ENCODE results near the gene CLSTN2. TPM values are rescaled to one million over a fixed set of nuclear protein-coding genes. Genes with fewer than 3 reads are reported as not detected.

The CLSTN2 gene
- total RNA-seq, 4 donors from 2014 or later: 19.5 to 66.7 (median 42.5) TPM

DNA sequence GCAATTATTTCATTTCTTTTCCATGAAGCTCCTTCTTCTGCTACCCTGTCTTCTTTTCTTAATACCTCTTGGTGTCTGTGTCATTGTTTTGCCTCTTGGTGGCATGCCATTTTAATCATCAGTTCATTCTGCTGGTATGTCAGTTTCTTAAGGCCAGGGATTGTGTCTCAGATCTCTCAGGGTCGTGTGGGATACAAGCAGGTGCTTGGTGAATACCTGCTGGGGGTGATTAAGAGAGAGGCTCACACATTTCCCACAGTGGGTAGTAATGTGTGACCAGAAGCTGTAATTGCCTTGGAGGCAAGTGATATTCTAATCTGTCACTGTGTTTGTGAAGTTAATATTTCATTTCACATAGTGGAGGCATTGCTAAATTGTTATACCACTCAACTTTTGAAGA is 381.5 kb downstream of the CLSTN2 start:
- TF ChIP-seq, protein P1, sequence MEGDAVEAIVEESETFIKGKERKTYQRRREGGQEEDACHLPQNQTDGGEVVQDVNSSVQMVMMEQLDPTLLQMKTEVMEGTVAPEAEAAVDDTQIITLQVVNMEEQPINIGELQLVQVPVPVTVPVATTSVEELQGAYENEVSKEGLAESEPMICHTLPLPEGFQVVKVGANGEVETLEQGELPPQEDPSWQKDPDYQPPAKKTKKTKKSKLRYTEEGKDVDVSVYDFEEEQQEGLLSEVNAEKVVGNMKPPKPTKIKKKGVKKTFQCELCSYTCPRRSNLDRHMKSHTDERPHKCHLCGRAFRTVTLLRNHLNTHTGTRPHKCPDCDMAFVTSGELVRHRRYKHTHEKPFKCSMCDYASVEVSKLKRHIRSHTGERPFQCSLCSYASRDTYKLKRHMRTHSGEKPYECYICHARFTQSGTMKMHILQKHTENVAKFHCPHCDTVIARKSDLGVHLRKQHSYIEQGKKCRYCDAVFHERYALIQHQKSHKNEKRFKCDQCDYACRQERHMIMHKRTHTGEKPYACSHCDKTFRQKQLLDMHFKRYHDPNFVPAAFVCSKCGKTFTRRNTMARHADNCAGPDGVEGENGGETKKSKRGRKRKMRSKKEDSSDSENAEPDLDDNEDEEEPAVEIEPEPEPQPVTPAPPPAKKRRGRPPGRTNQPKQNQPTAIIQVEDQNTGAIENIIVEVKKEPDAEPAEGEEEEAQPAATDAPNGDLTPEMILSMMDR (IDR thresholded peaks at IDR 0.05; ENCODE audit: low read depth): no peak

DNA sequence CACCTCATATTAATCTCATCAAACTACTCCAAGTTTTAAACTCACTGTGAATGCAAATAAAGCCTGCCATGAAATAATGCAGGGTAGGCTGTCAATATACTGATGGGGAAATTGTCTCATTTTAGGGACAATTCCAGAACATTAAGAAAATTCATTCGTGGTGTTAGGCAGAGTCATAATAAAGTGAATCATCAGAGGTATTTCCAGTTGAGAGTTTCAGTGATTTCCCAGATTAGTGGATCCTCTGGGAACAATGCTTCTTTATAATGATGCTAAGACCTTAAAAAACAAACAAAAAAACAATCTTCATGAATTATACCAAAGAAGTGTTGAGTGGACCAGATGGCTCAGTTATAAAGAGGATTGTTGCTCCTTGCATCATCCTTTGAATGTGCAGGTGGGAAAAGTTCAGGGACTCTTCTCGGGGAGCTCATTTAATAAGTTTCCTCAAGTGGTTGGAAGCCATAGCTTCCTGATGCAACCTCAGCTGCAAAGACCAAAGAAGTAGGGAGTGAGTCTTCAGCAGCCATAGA is 381.9 kb downstream of the CLSTN2 start:
- TF ChIP-seq, protein P1 (IDR thresholded peaks at IDR 0.05; ENCODE audit: low read depth): no peak

DNA sequence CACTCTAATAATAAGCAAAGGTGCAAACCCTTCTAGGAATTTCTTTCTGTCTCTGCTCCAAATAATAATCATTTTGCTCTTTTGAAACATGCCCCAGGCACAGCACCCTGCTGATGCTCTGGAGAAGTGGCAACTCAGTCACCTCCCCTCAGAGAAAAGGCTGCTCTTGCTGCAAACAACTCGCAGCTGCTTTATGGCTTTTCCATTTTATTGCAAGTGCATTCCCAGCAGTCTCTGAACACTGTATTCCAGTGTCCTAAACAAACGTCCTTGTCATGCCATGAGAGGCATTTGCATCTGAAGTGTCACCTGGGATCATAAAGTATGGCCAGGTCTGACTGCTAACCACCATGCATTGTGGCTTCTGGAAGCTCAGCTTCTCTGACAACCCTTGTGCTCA is 384.8 kb downstream of the CLSTN2 start:
- TF ChIP-seq, protein P1 (IDR thresholded peaks at IDR 0.05; ENCODE audit: low read depth): no peak

DNA sequence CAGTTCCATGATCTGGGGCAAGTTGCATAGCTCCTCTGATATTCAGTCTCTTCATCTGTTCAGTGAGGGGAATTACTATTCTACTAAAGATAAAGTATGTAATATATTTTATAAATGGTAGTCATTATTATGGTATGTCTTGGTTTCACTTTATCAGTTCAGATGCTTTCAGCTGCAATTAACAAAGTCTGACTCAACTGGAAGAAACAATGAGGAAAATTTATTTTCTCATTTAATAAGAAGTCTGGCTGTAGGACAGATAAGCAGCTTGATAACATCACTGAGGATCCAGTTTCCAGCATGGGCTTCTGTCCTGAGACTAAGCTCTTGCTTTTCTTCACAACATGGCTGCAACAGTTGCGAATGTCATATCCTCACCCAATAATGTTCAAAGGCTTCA is 388.6 kb downstream of the CLSTN2 start:
- TF ChIP-seq, protein P1 (IDR thresholded peaks at IDR 0.05; ENCODE audit: low read depth): no peak

DNA sequence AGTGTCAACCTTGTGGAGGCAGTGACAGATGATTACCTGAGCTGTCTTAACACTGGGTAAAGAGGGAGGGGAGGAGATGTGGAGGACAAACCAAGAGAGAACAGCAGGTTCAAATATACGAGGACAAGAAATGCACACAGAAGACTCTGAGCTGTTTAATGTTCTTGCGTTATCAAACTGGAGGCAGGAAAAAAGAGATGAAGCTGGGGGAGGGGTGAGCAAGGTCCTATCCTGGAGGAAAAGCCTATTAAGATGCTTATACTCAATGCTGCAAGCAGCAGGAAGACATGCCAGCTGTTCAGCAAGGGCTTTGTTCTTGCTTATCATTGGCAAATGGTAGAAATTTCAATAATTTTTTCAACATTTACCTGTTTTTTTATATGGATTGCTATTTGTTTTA is 397.1 kb downstream of the CLSTN2 start:
- TF ChIP-seq, protein P1 (IDR thresholded peaks at IDR 0.05; ENCODE audit: low read depth): no peak

DNA sequence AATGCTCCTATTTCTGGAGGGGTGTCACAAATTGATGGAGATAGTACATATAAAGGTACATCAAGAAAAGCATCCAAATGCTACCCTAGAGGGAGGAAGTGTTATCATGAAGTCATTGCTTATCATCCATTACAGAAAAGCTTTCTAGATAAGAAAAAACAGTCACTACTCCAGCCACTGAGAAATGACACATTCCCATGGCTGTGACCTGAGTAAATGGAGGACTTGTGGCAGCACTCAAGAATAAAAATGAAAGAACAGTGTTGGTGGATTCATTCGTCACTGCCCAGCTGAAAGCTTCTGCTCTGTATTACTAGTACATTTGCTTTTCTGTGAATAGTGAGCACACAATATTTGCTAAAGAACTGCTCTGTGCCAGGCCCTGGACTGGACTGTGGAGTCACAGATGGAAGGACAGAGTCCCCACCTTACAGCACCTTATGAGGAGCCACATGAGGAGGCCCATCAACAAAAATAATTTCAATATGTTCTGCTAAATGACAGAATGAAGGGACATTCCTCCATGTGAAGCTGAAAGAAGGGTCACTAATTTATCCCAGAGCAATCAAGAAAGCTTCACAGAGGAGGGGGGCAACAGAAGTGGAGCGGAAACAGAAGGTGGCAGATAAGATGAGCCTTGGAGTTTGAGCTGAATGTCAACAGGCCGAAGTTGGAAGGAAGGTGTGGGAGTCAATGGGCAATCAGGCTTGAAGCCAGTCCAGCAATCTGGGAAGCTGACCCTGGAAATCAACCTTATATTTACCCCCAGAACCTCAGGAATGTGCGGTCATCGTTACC is 399.3 kb downstream of the CLSTN2 start:
- TF ChIP-seq, protein P1 (IDR thresholded peaks at IDR 0.05; ENCODE audit: low read depth): no peak

DNA sequence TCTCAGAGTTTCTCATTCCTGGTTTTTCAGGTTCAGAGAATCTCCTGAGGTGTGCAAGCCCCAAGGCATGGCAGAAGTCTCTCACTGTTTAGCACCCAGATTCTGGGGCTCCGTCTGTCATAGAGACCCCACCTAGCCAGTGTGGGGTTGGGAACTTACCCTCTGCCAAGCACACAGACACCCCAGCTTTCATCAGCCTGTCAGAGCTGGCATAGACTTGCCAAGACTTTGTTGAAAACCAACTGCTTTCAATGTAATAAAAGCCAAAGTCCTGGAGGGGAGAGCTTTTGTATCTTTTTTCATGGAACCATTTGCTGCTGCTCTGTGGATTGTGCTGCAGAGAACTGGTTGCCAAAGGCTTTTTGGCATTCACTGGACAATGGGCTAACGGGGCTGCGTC is 401.5 kb downstream of the CLSTN2 start:
- TF ChIP-seq, protein P1 (IDR thresholded peaks at IDR 0.05; ENCODE audit: low read depth): no peak

Data from subcutaneous adipose tissue (tissue), 4 donors.